Ovary (tissue), 9 donors: ENCODE measurements around the gene ZNF133. TPM values are rescaled to one million over a fixed set of nuclear protein-coding genes. Genes with fewer than 3 reads are reported as not detected.
"Not testable (repeated sequence)": the region's sequence is repeated elsewhere in the genome, so short reads cannot be mapped to it uniquely, and the experiment has no call there.

Source experiments
- DNase-seq, 5 donors: peaks; one replicate each; pipeline ENCODE4 v3.0.0-alpha.2; 2019 to 2020
- H3K27ac ChIP-seq, 2 donors: fragments of 200-600 bp; one replicate each; pipeline versions ENCODE4 v1.5.1 to v1.8.0; 2019 to 2022
- H3K27me3 ChIP-seq: fragments of 200-600 bp; one replicate; pipeline ENCODE4 v1.8.0; 2022
- H3K36me3 ChIP-seq: fragments of 200-600 bp; sonication (generic); one replicate; pipeline ENCODE4 v1.5.1; 2019
- H3K4me1 ChIP-seq: one replicate; pipeline ENCODE4 v1.8.1; 2013; ENCODE audit warnings: mild to moderate bottlenecking, moderate library complexity; ENCODE audit not compliant: insufficient read depth
- H3K4me3 ChIP-seq: fragments of 200-600 bp; sonication (generic); one replicate; pipeline ENCODE4 v1.5.1; 2017
- H3K9me3 ChIP-seq, 2 donors: fragments of 200-600 bp in 1 of 2; sonication (generic) in 1 of 2; one replicate each; pipeline versions ENCODE4 v1.5.1 to v1.8.1; 2013 to 2019; ENCODE audit warnings: mild to moderate bottlenecking in 1 of 2, moderate library complexity in 1 of 2
- CTCF ChIP-seq, 3 donors: fragments of 450-650 bp in 2 of 3; fragments of 200-600 bp in 1 of 3; IDR thresholded peaks; one replicate each; pipeline versions ENCODE4 v1.5.1 to v1.8.0; 2016 to 2022; ENCODE audit warnings: antibody characterized with exemption in 3 of 3, mild to moderate bottlenecking in 1 of 3
- EP300 ChIP-seq: sonication (generic); formaldehyde crosslinking; IDR thresholded peaks from one replicate; pipeline ENCODE4 v1.6.1; 2017; ENCODE audit warnings: antibody characterized with exemption
- POLR2A ChIP-seq: fragments of 450-650 bp; IDR thresholded peaks from one replicate; pipeline ENCODE4 v1.6.1; 2017; ENCODE audit warnings: antibody characterized with exemption, mild to moderate bottlenecking, moderate library complexity
- WGBS, 3 donors: extraction: QIAGEN DNeasy Blood & Tissue Kit in 1 of 3; methylation state at CpG; one replicate each; pipeline versions ENCODE4 v1.1.5 to v1.1.7; 2013 to 2017; 5-methylcytosine and 5-hydroxymethylcytosine counted together
- intact Hi-C, 4 donors: fragments of 100-400 bp; cut with DNase I; formaldehyde crosslinking; loops; one replicate each; pipeline versions ENCODE4 v1.11.0 to v1.15.1; 2022 to 2023
- polyA plus RNA-seq, 2 donors: library from polyadenylated mRNA; stranded (reverse); fragments of 200-250 nt in 1 of 2; fragments of 350-450 nt in 1 of 2; fragmentation: Illumina TruSeq in 1 of 2; extraction: RNeasy Lipid Tissue Mini Kit (QIAGEN cat#74804) in 1 of 2; gene quantifications; one replicate each; pipeline ENCODE4 v1.2.3, GENCODE V29; 2013 to 2014
- total RNA-seq, 7 donors: library from RNA; depleted of rRNA in 2 of 7; stranded (reverse); fragments of >200 nt in 2 of 7; fragmentation: NEBNext Ultra II Directional in 3 of 7; extraction: Animal tissue kit (Norgen Biotek cat#: 25700) in 3 of 7; gene quantifications; one replicate each; pipeline versions ENCODE4 v1.1.0 to v1.2.4, GENCODE V29; 2016 to 2023
- donor health status: DM: no; HTN: no; CAD: no; lungs with moderate emphysema.
- donor health status: DM: no; HTN: no; CAD: no.
- donor health status: Bipolar disorder and iron deficiency.
- donor health status: DM: yes; HTN: yes; CAD: no.
- donor health status: DM: no; HTN: no; CAD: no.
- donor health status: DM: yes; HTN: yes; CAD: no.

Gene ZNF133
- total and polyA plus RNA-seq, 9 donors, result 12.8 to 20.0 (median 14.5) TPM

- Histone ChIP-seq H3K27ac (no peak overlapping the region), H3K9me3 (no peaks in the 10 kb centered on the region), H3K36me3 (no peaks in the 10 kb centered on the region), H3K4me3 (no peak overlapping the region), H3K27me3 (no peaks in the 10 kb centered on the region), H3K4me1 (no peaks in the 10 kb centered on the region)
- no peak for DNase-seq
- intact Hi-C loops, result no loop called here
- TF ChIP-seq CTCF (IDR thresholded peaks at IDR 0.05) (no peak), POLR2A (no peak), EP300 (no peak)
- WGBS, 3 donors, result 88 to 92% (median 89%) methylated on average over 2 of the region's 2 CpGs
Measured at GRCh38 chr20:18331694-18332093, 43.4 kb downstream of the ZNF133 start.

- intact Hi-C loops, H3K27me3 ChIP-seq, H3K4me3 ChIP-seq, H3K4me1 ChIP-seq, H3K9me3 ChIP-seq, H3K27ac ChIP-seq, DNase-seq, H3K36me3 ChIP-seq: not testable (repeated sequence)
- WGBS, 3 donors, result 58 to 64% (median 64%) methylated on average over 3 of the region's 3 CpGs
Measured at GRCh38 chr20:18349749-18350148, 61.4 kb downstream of the ZNF133 start.

GRCh38 chr20:18359854-18360253 lies 71.5 kb downstream of the ZNF133 start:
- no peak for DNase-seq
- Histone ChIP-seq H3K36me3 (no peaks in the 10 kb centered on the region), H3K4me3 (no peak overlapping the region), H3K27ac (no peak overlapping the region), H3K4me1 (no peaks in the 10 kb centered on the region), H3K9me3 (no peaks in the 10 kb centered on the region), H3K27me3 (no peaks in the 10 kb centered on the region)
- 91 to 97% (median 94%) methylated on average over 1 of the region's 1 CpG for WGBS, 3 donors
- no peak for TF ChIP-seq CTCF (IDR thresholded peaks at IDR 0.05)
- TF ChIP-seq EP300, result no peak
- no peak for TF ChIP-seq POLR2A
- intact Hi-C loops, result no loop called here

- TF ChIP-seq POLR2A, result no peak
- no peak for TF ChIP-seq CTCF (IDR thresholded peaks at IDR 0.05)
- TF ChIP-seq EP300, result no peak
- no peak overlapping the region for H3K27ac ChIP-seq
- H3K9me3 ChIP-seq, result no peaks in the 10 kb centered on the region
- H3K4me3 ChIP-seq, result no peak overlapping the region
- DNase-seq, result no peak
- H3K27me3 ChIP-seq, result no peaks in the 10 kb centered on the region
- H3K36me3 ChIP-seq, result no peaks in the 10 kb centered on the region
- 6 to 29% (median 26%) methylated on average over 1 of the region's 1 CpG for WGBS, 3 donors
- intact Hi-C loops, result no loop called here
- H3K4me1 ChIP-seq, result no peaks in the 10 kb centered on the region
Measured at GRCh38 chr20:18360635-18361034, 72.3 kb downstream of the ZNF133 start.

DNA sequence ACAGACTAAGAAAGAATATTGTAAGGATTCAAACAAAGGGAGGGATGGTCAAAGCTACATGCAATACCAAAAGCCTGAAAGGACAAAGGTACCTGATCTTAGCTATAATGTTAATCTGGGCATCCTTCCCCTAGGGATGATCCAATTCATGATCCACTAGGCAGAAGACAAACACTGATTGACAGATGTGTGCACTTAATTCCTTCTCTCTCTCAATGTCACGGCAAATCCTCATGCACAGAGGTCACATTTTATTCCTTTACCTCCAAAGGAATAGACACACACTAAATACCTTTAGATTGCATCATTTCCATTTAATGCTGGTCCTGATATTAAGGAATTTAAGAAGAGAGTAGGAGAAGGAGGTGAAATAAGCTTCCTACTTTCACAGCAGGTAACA lies 73.4 kb downstream of the ZNF133 start:
- Histone ChIP-seq H3K9me3 (no peaks in the 10 kb centered on the region), H3K27me3 (no peaks in the 10 kb centered on the region), H3K36me3 (no peaks in the 10 kb centered on the region), H3K4me3 (no peak overlapping the region), H3K4me1 (no peaks in the 10 kb centered on the region), H3K27ac (no peak overlapping the region)
- intact Hi-C loops, result no loop called here
- WGBS, 3 donors, result 79 to 85% (median 80%) methylated on average over 1 of the region's 1 CpG
- no peak for DNase-seq
- TF ChIP-seq POLR2A (no peak), CTCF (IDR thresholded peaks at IDR 0.05) (no peak), EP300 (no peak)
